Measurements from ENCODE around the gene PSMA2.

PSMA2 gene

DNA sequence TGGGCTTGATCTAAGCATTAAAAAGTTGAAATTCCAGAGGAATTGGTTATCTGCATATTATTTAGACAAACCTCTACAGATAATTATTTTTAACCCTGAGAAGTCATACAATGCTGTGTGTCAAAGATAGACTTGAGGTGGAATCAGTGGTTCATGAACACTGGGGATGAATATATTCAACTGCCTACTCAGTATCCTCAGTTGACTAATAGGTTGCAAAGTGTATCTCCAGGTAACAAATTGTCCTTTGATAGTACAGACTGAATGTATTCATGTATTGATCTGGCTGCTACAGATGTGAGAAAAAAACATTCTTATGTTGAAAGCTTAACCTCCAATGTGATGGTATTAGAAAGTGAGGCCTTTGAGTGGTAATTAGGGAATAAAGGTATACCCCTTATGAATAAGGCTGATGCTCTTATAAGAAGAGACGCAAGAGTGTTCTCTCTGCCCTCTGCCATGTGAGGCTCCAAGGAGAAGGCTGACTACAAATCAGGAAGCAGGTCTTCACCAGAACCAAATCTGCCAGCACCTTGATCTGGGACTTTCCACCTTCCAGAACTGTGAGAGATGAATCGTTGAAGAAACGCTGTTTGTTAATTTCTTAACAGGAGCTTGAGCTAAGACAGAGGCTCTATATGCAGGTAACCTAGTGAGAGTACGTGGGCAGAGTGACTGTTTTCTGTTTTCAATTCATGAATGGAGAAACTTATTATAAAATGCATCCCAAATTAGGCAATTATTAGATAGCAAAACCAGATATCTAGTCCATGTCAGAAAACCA lies 7.7 kb upstream of the PSMA2 start:
- H3K4me3 ChIP-seq (ENCODE audit: low read depth, low read length) = no peak overlapping the region
- TF ChIP-seq, protein P1, sequence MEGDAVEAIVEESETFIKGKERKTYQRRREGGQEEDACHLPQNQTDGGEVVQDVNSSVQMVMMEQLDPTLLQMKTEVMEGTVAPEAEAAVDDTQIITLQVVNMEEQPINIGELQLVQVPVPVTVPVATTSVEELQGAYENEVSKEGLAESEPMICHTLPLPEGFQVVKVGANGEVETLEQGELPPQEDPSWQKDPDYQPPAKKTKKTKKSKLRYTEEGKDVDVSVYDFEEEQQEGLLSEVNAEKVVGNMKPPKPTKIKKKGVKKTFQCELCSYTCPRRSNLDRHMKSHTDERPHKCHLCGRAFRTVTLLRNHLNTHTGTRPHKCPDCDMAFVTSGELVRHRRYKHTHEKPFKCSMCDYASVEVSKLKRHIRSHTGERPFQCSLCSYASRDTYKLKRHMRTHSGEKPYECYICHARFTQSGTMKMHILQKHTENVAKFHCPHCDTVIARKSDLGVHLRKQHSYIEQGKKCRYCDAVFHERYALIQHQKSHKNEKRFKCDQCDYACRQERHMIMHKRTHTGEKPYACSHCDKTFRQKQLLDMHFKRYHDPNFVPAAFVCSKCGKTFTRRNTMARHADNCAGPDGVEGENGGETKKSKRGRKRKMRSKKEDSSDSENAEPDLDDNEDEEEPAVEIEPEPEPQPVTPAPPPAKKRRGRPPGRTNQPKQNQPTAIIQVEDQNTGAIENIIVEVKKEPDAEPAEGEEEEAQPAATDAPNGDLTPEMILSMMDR (IDR thresholded peaks at IDR 0.05; ENCODE audit: low read depth, low read length) = no peak

DNA sequence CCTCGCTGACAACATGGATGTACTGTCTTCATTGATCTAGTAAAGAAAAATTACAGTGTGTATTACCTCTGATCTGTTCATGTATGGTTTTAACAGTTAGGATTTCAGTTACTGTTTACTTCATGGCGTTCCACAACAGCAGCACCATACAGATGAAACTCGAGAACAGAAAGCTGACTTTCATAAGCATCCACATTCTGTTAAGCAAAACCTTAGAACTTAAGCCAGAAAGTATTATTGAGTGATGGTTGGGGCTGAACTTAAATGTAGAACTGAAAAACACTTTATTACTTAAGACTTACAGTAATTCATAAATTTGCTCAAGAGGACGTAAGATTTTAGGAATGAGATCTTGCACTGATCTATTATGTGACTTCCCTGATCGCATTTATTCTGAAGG lies 3.9 kb upstream of the PSMA2 start:
- no peak overlapping the region for H3K4me3 ChIP-seq (ENCODE audit: low read depth, low read length)
- TF ChIP-seq, protein P1 (IDR thresholded peaks at IDR 0.05; ENCODE audit: low read depth, low read length) = no peak

DNA sequence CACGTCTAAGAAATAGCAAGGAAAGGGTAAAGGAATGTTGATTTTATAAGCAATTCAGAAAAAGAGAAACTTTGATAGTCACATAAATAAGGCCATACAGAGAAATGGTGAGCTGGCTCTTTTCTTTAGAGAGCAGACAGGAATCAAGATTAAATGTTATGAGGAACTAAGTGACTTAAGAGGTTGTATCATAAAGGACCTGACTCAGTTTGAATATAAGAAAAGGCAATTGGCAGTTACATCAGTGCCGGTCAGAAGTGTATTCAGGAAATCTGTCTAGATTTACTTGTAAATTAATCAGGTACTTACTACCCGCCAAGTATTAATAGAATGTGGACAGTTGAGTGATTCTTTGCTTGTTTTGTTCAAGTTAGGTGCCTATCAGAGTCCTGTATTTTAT lies 2.3 kb upstream of the PSMA2 start:
- H3K4me3 ChIP-seq (ENCODE audit: low read depth, low read length) = no peak overlapping the region
- TF ChIP-seq, protein P1 (IDR thresholded peaks at IDR 0.05; ENCODE audit: low read depth, low read length) = no peak

DNA sequence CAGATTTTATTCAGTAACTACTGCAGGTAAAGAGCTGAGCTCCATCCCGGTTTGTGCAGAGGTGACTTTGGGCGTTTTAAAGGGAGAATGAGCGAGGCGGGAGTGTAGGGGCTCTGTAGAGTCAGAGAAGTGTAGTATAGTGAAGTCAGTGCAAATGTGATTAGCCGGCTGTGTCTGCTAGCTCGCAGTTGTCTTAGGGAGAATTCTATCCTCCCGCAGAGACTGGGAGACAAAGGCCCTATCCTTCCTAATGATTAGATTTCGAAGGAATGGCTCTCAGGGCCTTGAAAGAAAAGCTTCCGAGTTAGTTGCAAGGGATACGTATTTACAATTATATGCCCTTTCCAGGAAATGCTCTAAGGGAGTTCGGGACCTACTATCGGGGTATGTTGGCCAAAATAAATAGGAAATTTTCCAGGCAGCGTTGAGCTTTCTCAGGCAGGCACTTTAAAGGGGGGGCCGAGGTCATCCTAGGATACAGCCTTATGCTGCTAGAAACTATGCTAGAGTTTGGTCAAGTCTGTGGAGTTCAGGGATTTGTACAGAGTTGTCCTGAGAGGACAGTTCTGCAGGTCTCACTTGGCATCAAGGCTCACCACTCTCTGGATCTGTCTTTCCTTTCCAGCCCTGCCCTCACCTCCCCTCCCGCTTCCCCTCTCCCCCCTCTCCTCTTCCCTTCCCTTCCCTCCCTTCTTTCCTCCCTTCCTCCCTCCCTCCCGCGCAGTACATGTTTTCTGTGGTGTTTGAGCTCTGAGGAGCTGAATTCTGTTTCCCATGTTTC lies 1.0 kb upstream of the PSMA2 start:
- TF ChIP-seq, protein P1 (IDR thresholded peaks at IDR 0.05; ENCODE audit: low read depth, low read length) = no peak
- peak overlapping the region; percentile 96 for H3K4me3 ChIP-seq (ENCODE audit: low read depth, low read length)

DNA sequence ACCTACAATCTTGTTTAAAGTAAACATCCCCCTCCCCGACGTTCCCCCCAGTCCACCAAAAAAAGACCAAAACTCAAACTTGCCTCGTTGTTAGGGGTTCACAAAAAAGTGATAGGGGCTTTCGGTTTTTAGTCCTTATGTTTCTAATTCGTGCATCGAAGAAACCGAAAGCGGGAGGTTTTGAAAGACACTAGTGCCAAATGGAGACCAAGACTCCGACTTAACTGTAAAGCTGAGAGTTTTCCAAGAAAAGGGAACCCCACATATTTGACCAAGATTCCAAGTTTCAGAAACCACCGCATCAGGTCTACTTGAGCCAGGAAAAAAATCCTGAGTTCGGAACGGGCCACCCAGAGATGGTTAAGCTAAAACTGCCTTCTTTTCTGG lies 534 bp downstream of the PSMA2 start:
- peak overlapping the region; percentile 96 for H3K4me3 ChIP-seq (ENCODE audit: low read depth, low read length)
- TF ChIP-seq, protein P1 (IDR thresholded peaks at IDR 0.05; ENCODE audit: low read depth, low read length) = no peak

DNA sequence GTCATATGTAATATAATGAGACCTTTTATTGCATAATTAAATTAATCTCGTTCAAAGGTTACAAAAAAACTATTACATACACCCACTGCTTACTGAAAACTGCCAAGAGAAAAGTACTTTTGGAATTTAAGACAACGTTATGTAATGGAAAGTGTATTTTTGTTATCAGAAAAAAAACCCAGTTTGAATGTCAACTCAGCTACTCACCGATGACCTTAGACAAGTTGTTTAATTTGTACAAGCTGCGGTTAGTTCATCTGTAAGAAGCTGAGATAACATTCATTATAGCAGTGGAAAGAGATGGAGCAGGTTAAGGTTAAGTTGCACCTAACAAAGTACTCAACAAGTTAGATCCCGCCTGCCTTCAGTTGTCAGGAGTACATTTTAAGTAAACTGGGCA lies 1.1 kb downstream of the PSMA2 start:
- peak overlapping the region; percentile 96 for H3K4me3 ChIP-seq (ENCODE audit: low read depth, low read length)
- TF ChIP-seq, protein P1 (IDR thresholded peaks at IDR 0.05; ENCODE audit: low read depth, low read length) = no peak

DNA sequence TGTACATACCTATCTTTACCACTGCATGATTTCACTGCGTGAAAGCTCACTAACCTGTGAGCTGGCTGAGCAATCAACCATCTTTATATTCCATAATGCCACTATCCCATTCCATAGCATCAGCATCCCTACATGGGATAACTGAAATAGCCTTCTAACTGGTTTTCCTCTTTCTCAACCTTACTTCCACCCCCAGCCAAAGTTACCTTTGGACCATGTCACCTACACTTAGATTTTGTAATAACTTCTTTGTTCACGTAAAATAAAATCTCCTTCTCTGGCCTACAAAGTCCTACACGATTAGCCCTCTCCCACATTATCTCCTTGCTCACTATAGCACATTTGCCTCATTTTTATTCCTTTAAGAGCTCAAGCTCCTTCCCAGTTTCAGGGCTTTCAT lies 2.5 kb downstream of the PSMA2 start:
- no peak overlapping the region for H3K4me3 ChIP-seq (ENCODE audit: low read depth, low read length)
- TF ChIP-seq, protein P1 (IDR thresholded peaks at IDR 0.05; ENCODE audit: low read depth, low read length) = no peak

Measured in WI38 (cell line).